Measurements from ENCODE around the gene AQR. TPM values are rescaled to one million over a fixed set of nuclear protein-coding genes. Genes with fewer than 3 reads are reported as not detected.

Gene AQR
- total and polyA plus RNA-seq, 2 of the 13 experiments (the other 11 are each of a cell fraction or from before 2014, with no cell fraction given) = 18.7 to 31.3 TPM

- Histone ChIP-seq H3K4me3 (replicated peaks in 1 of 3; ENCODE audit: insufficient read depth in 1 of 3, low read depth in 2 of 3, low read length in 3 of 3) (no peak overlapping the region), H3K27ac (ENCODE audit: extremely low read length, insufficient read depth, low read length) (no peak overlapping the region), H3K4me1 (ENCODE audit: insufficient read depth, low read length) (no peaks in the 10 kb centered on the region), H3K9ac (ENCODE audit: insufficient read depth, low read depth, low read length) (no peak overlapping the region), H2AFZ (ENCODE audit: low read length) (no peak overlapping the region), H3K79me2 (ENCODE audit: insufficient read depth, low read length) (no peaks in the 10 kb centered on the region), H3K9me3 (ENCODE audit: low read length) (no peaks in the 10 kb centered on the region), H3K36me3 (replicated peaks in 1 of 2; ENCODE audit: control insufficient read depth in 1 of 2, insufficient read depth in 2 of 2, low read length in 2 of 2) (peaks cover 11 to 22% of the 10 kb centered on the region in 2 experiments; a peak in 4 of 5 replicates), H3K4me2 (ENCODE audit: low read depth, low read length) (no peak overlapping the region), H3K27me3 (ENCODE audit: control insufficient read depth in 1 of 2, insufficient read depth in 2 of 2, low read length in 2 of 2) (no peaks in the 10 kb centered on the region), H4K20me1 (ENCODE audit: insufficient read depth, low read length) (no peaks in the 10 kb centered on the region)
- in situ Hi-C loops (cut with HindIII; ENCODE audit: extremely low pct_ligation_motif_present, low pct_unique_long_range_greater_than_20kb) = no loop called here
- FAIRE-seq = no peak
- no peak for ATAC-seq
- intact Hi-C loops (cut with micrococcal nuclease; ENCODE audit: unreplicated experiment) = no loop called here
- no peak for DNase-seq (ENCODE audit: low spot score)
- WGBS (ENCODE audit: low lambda C conversion rate) = 99% methylated on average over 4 of the region's 4 CpGs
- ChIA-PET POLR2A (no interaction called here), CTCF (ENCODE audit: low intra/inter-chr PET ratio, low total read pairs) (no interaction called here)
- BruUV-seq (replicated peaks) = no TSS peak
- no peak for TF ChIP-seq ZSCAN21 (CRISPR knock-in tag; IDR thresholded peaks at IDR 0.05; ENCODE audit: borderline replicate concordance)
- no peak for TF ChIP-seq CERS6 (CRISPR knock-in tag; IDR thresholded peaks at IDR 0.05)
- no peak for TF ChIP-seq SNAPC2 (CRISPR knock-in tag; IDR thresholded peaks at IDR 0.05)
- TF ChIP-seq CSRNP2 (CRISPR knock-in tag; conservative IDR thresholded peaks at IDR 0.05; ENCODE audit: low read depth) = no peak
- TF ChIP-seq TEF (CRISPR knock-in tag; IDR thresholded peaks at IDR 0.05) = no peak
- TF ChIP-seq ZNF451 (CRISPR knock-in tag; IDR thresholded peaks at IDR 0.05) = no peak
- no peak for TF ChIP-seq MTERF4 (CRISPR knock-in tag; IDR thresholded peaks at IDR 0.05)
- TF ChIP-seq ZNF646 (CRISPR knock-in tag; IDR thresholded peaks at IDR 0.05) = no peak
- no peak for TF ChIP-seq ZSCAN31 (CRISPR knock-in tag; IDR thresholded peaks at IDR 0.05; ENCODE audit: low read depth)
- no peak for TF ChIP-seq ZBTB20 (CRISPR knock-in tag; IDR thresholded peaks at IDR 0.05; ENCODE audit: borderline replicate concordance, low read depth)
- no peak for TF ChIP-seq ZNF441 (CRISPR knock-in tag; IDR thresholded peaks at IDR 0.05; ENCODE audit: borderline replicate concordance)
- no peak for TF ChIP-seq AHR (CRISPR knock-in tag; IDR thresholded peaks at IDR 0.05)
- no peak for TF ChIP-seq SAP130 (CRISPR knock-in tag; IDR thresholded peaks at IDR 0.05; ENCODE audit: low read depth)
- no peak for TF ChIP-seq NFKBIZ (CRISPR knock-in tag; IDR thresholded peaks at IDR 0.05)
Observed at GRCh38 chr15:34861214-34861613, 108.3 kb downstream of the AQR start.
